ENCODE measurements around the gene PPP2R3B.
A peak's percentile ranks its signal among the peaks of the same experiment; 100 is the strongest.

The PPP2R3B gene

DNA sequence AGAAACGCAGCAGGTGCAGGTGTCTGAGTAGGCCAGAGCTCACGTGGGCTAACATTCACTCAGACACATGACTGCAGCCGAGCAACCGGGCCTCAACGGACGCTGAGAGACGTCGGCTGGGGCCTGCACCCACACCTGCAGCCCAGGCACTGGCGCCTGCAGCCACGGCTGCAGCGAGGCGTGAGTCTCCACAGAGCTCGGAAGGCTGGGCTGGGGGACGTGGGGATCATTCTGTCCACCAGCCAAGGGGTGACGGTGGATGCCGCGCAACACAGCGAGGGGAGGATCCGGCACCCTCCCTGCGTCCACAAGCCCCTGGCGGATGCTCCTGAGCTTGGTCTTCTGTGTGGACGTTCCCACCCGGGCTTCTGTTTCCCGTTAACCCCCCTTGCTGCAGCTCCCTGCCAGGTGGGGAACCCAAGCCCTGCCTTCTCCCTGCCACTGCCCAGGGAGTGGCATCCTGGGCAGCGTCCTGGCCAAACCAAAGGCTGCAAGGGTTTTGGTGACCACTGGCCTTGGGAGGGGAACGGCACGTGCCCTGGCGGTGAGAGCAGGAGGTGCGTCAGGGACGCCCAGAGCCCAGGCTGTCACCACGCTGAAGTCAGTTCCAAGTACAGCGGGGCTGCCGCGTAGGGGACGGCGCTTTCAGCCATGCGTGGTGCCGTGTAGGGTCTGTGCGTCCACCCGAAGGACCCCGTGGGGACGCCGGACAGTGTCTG is 16.3 kb downstream of the PPP2R3B start:
- DNase-seq, result no peak

GRCh38 chrX:369563-370101 is 17.1 kb downstream of the PPP2R3B start:
- DNase-seq, result no peak

- no peak for DNase-seq
Measured at GRCh38 chrX:368811-369562, 17.7 kb downstream of the PPP2R3B start.

DNA sequence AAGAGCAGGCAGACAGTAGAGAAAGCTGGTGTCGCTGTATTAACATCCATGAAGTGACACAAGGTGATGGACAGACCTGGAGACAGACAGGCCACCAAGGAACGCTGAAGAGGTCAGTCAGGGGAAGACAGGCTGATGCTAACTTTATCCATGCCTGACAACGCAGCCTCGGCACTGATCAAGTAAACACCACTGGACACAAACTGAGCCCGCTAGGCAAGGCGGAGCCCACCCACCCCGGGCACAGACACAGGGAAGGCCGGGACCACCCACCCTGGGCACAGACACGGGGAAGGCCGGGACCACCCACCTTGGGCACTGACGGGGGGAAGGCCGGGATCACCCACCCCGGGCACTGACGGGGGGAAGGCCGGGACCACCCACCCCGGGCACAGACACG is 18.8 kb downstream of the PPP2R3B start:
- DNase-seq, result no peak

- no peak for DNase-seq
Measured at GRCh38 chrX:367349-367748, 19.4 kb downstream of the PPP2R3B start.

DNA sequence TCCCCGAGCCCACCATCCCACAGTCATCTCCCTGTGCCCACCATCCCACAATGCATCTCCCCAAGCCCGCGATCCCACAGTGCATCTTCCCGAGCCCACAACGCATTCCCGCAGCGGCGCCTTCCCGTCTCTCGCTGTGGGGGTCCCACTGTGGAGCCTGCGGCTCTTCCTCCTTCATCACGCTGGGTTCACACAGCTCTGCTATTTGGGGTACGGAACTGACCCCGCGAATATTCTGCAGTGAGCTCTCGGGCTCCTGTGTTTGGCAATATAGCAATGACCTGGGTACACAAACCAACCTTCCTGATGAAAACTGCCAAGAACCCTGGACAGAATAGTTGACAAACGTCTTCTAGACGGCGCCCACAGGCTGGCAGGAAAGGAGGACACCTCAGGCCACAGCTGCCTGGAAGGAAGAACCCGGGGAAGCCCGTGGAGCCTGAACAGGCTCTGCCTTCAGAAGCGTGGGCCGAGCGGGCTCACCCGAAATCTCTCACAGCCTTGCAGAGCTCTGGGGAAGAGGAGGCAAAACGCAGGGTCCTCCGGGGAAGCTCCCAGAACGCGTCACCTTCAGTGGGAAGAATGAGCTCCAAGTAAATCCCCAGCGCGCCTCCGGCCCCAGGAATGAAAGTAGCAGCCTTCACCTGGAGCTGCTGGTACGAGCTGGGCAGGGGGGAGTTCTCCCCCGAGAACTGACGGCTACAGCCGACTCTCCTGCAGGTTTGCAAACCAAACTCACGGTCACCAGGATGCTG is 22.9 kb downstream of the PPP2R3B start:
- no peak for DNase-seq

- no peak for DNase-seq
Measured at GRCh38 chrX:362937-363620, 23.6 kb downstream of the PPP2R3B start.

GRCh38 chrX:362351-362750 is 24.4 kb downstream of the PPP2R3B start:
- no peak for DNase-seq

DNA sequence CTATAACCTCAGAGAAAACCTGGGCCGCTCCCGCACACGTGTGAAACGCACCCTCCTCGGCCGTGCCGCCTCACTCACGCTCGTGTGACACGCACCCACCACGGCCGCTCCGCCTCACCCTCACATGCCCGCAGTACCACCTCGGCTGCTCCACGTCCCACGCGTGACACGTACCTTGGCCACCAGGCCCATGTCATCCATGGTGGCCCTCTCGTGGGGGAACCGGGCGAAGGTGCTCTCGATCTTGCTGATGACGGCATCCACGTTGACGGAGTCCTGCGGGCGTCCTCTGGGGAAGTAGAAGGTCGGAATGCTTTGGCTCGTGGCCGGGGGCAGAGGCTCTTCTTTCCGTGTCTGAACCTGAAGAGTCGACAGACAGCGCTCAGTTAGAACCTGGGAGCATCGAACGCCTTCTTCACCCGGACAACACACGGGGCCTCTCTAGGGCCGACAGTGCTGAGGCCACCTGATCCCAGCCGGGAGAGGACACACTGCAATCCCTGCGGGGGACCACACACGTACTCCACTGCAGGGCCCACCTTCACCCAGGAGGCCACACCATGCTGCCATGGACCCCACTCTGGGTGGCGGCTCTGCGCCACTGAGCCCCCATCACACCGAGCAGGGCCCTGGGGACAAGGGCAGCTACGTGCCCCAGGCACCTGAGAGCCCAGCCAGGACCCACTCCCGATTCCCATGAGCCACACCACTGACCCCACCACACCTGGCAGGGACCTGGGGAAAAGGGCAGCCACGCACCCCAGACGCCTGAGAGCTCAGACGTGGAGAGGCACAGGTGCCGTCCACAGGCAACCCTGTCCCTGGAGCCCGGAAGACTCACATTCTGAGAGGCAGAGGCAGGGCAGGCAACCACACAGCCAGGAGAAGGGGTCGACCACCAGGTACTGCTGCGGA is 25.2 kb downstream of the PPP2R3B start:
- DNase-seq, result no peak

- DNase-seq, result no peak
Measured at GRCh38 chrX:360496-361150, 26.1 kb downstream of the PPP2R3B start.

- DNase-seq, result no peak
Measured at GRCh38 chrX:358651-359143, 28.0 kb downstream of the PPP2R3B start.

DNA sequence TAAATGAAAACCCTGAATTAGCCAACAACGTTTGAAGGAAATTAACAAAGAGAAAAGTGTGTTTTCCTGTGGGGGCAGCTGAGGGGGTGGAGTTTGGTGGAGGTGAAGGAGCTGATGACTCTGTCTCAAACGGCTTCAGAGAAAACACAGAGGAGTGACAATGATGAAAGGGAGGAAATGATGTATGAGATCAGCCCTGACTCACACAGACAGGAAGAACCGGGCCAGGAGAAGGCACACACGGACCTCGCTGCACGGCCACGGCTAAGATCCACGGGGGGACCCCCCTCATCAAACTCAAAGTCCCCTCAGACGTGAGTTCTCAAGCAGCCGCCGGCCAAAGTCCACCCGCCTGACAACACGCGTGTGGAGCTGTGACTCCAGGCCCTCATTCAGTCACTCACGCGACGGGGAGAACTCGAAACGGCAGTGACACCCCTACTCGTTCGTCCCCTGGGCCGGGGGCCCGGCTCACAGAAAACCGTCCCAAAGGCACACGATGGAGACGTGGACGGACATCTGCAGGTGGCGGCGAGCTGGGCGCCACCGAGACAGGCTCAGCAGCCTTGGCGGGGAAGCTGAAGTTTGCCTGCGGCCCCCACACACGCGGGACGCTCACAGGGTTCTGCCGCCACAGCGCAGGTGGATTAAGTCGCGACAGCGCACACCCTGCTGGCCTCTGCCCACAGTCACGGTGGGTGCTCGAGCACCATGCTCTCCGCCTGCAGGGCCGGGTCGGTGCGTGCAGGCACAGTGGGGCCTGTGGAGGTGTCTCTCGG is 28.8 kb downstream of the PPP2R3B start:
- DNase-seq, result peak; percentile 15

GRCh38 chrX:357035-357692 is 29.5 kb downstream of the PPP2R3B start:
- DNase-seq, result no peak

DNA sequence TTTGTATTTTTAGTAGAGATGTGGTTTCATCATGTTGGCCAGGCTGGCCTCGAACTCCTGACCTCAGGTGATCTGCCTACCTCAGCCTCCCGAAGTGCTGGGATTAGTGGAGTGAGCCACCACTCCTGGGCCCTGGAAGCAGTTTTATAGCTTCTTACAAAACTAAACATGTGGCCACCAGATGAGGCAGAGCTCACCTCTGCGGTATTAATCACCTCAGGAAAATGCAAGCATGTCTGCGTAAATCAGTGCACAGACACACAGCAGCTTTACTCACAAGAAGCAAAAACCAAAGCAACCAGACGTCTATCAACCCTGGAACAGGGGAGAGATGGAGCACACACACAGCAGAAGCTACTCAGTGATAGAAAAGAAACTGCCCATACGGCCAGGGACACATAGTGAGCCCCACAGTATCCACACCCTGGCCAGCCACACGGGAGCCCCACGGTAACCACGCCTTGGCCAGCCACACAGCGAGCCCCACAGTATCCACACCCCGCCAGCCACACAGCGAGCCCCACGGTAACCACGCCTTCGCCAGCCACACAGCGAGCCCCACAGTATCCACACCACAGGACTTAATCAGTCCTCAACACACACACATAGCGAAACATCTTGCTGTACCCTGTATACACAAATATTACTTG is 30.2 kb downstream of the PPP2R3B start:
- no peak for DNase-seq

GRCh38 chrX:355329-356050 is 31.2 kb downstream of the PPP2R3B start:
- DNase-seq, result no peak

DNA sequence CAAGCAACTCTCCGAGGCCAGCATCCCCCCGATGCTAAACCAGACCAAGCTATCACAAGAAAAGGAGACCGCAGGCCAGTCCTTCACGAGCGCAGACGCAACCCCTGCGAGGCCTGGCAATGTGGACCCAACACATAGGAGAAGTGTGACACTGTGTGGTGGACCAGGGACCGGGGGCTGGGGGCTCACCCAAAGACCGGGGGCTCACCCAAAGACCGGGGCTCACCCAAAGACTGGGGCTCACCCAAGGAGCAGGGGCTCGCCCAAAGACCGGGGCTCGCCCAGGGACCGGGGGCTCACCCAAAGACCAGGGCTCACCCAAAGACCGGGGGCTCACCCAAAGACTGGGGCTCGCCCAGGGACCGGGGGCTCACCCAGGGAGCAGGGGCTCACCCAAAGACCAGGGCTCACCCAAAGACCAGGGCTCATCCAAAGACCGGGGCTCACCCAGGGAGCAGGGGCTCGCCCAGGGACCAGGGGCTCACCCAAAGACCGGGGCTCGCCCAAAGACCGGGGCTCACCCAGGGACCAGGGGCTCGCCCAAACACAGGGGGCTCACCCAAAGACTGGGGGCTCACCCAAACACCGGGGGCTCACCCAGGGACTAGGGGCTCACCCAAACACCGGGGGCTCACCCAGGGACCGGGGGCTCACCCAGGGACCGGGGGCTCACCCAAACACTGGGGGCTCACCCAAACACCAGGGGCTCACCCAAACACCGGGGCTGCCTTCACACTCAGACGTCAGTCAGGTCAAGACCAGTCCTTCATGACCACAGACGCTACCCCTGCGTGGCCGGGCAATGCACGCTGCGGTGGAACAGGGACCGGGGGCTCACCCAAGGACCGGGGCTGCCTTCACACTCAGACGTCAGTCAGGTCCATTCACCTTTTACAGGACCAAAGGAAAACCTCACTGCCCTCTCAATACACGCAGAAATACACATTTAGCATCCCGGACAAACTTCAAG is 32.9 kb downstream of the PPP2R3B start:
- no peak for DNase-seq
